ENCODE measurements around the gene ULBP2. TPM values are rescaled to one million over a fixed set of nuclear protein-coding genes. Genes with fewer than 3 reads are reported as not detected.

Gene ULBP2, protein sequence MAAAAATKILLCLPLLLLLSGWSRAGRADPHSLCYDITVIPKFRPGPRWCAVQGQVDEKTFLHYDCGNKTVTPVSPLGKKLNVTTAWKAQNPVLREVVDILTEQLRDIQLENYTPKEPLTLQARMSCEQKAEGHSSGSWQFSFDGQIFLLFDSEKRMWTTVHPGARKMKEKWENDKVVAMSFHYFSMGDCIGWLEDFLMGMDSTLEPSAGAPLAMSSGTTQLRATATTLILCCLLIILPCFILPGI
- 0.65 TPM for total RNA-seq
- long read RNA-seq, transcript ULBP2-201 (5 exons, 1,349 nt), result major isoform, 6 of 6 reads
- long read RNA-seq, partial matches to known transcripts, result 0 of 6 reads
- long read RNA-seq, other reads (novel, unspliced or antisense), result 0 of 6 reads

DNA sequence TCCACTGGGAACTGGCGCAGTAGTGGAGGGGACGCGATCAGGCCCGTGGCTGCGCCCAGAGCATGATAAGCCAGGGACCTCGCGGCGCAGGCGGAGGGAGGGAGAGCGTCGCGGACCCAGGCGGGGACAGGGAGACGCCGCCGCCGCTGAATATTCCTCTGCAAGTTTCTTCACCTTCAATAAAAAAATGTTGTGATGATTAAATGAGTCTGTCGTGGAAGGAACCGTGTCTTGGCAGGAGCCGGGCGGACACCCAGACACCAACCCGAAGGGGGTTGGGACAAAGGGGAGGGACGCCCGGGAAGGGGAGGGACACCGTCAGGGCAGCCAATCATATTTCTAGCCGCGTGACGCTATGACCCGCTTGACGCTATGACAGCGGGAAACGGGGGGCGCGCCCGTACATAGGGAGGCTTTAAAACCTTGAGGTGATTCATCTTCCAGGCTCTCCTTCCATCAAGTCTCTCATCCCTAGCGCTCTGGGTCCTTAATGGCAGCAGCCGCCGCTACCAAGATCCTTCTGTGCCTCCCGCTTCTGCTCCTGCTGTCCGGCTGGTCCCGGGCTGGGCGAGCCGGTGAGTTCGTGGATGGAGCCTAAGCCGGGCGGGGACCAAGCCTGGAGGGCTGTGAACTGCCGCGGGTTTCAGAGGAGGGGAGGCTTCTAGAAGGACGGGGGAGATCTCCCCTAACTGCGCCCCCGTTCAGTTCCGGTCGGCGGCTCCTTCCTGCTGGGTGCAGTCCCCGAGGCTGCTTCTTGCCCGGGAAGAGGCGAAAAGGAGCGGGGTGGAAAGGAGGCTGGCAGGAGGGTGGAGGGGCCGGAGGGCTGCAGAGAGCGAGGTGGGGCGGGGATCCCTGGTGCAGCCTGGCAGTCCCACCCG lies at the start of gene ULBP2:
ULBP2 (plus strand) TSS at position 432 of the 878 bp plus-strand sequence; CDS start at position 491, 59 bp downstream.
- ATAC-seq (ENCODE audit: poor library complexity) (peak; percentile 98), DNase-seq (peak; percentile 91)
- intact Hi-C loops (cut with DNase I), result no loop called here

DNA sequence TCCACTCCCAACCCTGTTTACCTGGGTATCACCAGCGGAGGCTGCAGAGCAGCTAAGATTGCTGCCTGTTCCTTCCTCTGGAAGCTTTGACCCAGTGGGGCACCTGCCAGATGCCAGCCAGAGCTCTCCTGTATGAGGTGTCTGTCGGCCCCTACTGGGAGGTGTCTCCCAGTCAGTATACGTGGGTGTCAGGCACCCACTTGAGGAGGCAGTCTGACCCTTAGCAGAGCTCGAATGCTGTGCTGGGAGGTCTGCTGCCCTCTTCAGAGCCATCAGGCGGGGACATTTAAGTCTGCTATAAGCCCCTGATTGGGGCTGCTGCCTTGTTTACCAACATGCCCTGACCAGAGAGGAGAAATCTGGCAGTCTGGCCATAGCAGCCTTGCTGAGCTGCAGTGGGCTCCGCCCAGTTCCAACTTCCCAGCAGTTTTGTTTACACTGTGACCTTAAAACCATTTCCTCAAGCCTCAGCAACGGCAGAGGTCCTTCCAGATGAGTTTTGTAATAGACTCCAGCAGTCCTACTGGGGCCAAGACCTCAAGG lies 46.7 kb upstream of the ULBP2 start:
- intact Hi-C loops (cut with DNase I), result no loop called here
- DNase-seq (peak; percentile 81), ATAC-seq (ENCODE audit: poor library complexity) (peak; percentile 83)

DNA sequence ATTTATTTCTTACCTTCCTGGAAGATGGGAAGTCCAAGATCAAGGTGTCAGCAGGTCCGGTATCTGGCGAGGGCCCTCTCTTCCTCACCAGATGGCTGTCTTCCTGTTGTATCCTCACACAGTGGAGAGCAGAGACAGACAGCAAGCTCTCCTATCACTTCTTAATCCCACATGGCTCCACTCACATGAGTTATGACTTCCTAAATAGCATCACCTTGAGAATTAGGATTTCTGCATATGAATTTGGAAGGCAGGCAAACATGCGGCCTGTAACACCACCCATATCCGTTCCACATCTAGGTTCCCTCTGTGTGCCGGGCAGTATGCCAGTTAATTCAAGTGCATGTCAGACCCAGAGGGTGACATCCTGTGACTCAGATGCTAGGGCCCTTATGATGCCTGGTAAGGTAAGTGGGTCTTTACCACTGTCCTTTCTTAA lies 46.0 kb upstream of the ULBP2 start:
- ATAC-seq (ENCODE audit: poor library complexity), result peak; percentile 66
- intact Hi-C loops (cut with DNase I), result no loop called here
- peak; percentile 60 for DNase-seq

DNA sequence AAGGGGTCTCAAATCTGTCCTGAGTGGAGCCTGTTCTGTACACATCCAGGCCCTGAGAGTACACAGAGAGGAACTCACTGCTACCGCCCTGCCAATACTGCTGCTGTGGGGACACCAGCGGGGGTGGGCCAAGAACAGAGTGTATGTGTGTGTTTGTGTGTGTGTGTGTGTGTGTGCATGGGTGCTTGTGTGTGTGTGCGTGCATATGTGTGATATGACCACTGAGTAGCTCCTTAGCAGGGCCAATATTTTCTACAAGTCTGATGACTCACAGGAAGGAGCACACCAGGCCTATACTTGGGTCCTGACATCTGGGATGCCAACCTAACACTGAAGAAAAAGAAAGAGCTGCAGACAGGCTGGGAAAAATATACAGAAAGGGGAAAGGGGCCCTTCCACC lies 45.3 kb upstream of the ULBP2 start:
- DNase-seq, result no peak
- no peak for ATAC-seq (ENCODE audit: poor library complexity)
- intact Hi-C loops (cut with DNase I), result no loop called here

DNA sequence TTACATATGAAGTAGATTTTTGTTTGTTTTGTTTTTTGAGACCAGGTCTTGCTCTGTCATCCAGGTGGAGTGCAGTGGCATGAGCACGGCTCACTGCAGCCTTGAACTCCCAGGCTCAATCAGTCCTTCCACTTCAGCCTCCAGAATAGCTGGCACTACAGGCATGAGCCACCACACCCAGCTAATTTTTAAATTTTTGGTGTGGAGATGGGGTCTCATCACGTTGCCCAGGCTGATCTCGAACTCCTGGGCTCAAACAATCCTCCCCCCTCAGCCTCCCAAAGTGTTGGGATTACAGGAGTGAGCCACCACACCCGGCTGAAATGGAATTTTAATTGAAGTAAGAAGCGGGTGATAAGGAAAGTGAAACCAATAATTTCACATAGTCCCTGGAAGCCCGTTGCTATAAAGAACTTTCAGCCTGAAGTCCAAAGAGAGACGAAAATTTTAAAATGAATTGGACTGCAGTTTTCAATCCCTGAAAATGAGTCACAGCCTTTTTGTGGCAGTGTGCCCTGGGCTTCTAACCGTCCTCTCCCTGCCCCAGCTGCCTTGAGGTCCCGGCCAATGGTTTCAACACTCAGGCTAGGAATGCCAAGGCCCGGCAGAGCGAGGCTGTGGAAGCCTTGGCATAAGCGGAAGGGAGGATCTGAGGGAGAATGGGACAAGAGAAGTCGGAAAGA lies 44.7 kb upstream of the ULBP2 start:
- peak; percentile 88 for DNase-seq
- intact Hi-C loops (cut with DNase I), result no loop called here
- ATAC-seq (ENCODE audit: poor library complexity), result peak; percentile 91

DNA sequence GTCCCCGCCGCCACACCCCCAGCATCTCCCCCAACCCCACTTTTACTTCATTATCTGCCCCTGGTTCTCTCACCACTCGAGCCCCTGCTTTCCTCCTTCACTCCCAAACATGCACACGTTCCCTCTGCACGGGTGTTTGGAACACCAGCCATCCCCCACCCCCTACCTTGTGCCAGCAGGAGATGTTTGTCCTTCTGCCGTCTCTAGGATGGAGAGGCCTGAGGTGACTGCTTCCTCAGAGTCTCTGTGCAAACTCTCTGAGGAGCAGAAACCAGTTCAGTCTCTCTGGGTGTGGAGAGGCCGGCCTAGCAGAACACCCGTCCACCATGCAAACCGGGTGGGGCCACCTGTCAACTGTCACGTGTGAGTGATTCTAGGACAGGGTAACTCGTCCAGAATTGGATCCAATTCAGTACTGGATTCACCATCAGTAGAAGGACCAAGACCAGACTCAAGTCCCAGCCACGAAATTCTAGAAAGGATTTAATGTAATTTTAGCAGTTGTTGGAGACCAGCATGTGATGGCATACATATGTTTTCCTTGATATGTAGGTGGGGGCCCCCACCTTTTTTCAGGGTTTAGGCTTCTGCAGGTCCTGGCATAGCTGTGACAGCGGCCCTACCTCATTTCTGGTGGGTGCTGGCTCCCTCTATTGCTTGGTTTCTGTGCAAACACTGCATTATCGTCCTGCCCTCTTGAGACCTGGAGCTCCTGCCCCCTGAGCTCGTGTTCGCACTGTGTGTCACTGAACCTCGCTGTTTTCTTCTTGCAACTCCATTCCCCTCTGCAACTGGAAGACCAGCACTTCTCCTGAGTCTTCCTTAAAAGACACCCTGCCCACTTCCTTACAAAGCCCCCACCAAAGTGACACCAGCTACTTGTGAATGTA lies 43.7 kb upstream of the ULBP2 start, which contains the start of gene RAET1E:
RAET1E (minus strand) TSS at position 259 of the 890 bp plus-strand sequence. CDS start 7,212 bp downstream, outside the sequence.
- intact Hi-C loops (cut with DNase I), result no loop called here
- DNase-seq (no peak), ATAC-seq (ENCODE audit: poor library complexity) (no peak)

DNA sequence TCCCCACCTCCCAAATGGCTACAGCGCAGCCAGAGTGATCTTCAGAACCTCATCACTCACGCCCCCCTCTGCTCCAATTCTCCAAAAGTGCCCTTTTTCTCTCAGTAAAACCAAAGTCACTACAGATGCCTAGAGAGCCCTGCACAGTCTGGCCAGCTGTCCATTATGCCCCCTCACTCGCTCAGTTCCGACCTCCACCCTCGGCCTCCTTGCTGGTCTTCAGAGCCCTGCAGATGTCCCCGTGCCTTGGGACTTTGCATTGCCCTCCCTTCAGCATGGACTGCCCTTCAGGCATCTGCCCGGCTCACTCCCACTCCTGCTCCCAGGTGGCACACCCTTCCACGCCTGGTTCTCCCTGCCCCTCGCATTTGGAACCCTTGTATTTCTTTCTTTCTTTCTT lies 42.8 kb upstream of the ULBP2 start:
- no peak for ATAC-seq (ENCODE audit: poor library complexity)
- no peak for DNase-seq
- intact Hi-C loops (cut with DNase I), result no loop called here

DNA sequence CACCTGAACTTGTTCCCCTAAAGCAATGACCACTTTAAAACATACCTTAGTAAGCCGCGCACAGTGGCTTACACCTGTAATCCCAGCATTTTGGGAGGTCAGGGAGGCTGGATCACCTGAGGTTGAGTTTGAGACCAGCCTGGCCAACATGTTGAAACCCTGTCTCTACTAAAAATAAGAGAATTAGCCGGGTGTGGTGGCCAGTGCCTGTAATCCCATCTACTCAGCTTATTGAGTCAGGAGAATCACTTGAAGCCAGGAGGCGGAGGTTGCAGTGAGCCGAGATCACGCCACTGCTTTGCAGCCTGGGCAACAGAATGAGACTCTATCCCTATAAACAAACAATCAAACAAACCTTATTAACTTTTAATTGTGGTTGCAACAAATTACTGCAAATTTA lies 42.3 kb upstream of the ULBP2 start:
- no peak for ATAC-seq (ENCODE audit: poor library complexity)
- no peak for DNase-seq
- intact Hi-C loops (cut with DNase I), result no loop called here

DNA sequence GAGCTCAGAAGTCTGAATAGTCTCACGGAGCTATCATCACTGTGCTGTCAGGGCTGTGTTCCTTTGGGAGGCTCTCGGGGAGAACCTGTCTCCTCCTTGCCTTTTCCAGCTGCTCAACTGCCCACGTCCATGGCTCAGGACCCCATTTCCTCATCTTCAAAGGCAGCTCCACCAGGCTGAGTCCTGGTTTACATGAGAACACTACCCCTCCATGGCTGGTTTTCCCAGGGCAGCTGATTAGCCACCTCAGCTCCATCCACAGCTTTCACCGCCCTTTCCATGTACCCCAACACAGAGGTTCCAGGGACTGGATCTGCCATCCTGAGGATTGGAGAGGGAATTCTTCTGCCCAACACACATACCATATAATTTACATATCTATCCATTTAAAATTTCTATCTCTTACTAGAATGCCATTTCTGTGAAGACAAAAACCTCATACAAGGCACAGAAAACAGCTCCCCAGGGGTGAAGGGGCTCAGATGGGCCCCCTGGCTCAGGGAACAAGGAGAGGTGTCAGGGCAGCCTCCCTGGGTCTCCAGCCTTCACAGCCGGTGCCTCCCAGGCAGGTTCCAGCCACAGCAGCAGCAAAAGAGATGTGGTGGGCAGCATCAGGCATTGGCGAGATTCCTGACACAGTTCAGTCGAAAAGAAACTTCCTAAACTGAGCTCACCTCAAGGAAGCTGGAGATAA lies 41.7 kb upstream of the ULBP2 start:
- intact Hi-C loops (cut with DNase I), result no loop called here
- DNase-seq, result no peak
- no peak for ATAC-seq (ENCODE audit: poor library complexity)

DNA sequence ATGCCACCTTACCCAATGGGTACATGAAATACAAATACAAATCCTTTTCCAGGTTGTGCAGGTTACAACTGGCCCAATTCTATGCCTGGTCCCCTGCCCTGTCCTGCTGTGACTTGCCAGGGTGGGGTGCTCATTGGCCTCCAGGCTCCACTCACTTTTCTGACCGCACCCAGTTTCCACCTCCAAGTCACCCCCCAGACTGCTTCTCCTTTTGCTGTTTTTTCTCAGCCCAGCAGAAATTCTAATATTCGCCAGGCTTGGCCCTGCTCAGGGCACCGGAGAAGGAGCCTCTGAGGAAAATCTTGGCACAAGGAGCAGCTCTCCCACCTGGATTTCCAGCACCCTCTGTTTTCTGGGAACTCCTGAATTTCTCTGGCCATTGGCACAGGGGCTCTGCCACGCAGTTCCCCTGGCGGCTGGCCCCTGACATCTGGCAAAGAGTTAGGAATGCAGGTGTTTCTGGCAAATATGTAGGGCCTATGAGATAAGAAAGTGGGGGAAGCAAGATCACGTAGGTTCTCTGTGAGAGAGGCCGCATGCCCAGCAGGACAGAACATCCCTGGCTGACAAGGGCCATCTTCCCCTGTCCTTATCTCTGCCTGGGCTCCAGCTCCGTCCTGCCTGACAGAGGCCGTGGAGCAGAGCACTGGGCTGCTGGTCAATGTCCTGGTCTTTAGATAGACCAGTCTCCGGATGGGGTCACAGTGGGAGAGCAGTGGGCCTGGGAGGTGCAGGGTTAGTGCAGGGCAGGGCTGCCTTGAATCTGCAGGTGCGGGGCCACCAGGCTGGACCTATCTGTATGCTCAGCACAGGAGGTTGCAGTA lies 41.0 kb upstream of the ULBP2 start:
- intact Hi-C loops (cut with DNase I), result no loop called here
- no peak for ATAC-seq (ENCODE audit: poor library complexity)
- no peak for DNase-seq

DNA sequence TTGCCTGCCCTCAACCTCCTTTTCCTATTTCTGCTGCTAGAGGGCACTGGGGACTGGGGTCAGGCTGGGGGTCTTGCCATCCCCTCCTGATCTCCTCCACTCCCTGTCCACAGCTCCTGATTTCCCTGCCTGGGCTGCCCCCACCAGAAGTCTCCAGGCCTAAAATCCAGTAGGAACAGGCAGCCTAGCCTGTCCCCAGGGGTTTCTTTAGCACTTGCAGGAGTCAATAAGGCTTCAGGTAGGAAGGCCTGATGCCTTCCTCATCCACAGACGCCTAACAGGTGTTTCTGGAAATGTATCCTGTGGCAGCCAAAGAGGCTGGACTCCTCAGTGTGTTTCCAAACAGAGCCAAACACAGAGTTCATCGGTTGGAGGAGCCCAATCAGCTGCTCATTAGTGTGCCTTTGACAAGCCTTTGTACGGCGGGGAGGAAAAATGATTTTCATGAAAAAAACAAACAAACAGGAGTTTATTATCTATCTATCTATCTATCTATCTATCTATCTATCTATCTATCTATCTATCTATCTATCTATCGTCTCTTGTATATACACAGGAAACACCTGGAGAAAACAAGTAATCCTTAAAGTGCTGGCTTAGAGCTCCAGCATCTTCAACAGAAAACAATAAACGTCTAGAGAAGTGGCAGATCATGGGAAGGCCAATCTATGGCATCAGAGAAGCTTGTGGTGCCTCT lies 40.2 kb upstream of the ULBP2 start:
- no peak for DNase-seq
- no peak for ATAC-seq (ENCODE audit: poor library complexity)
- intact Hi-C loops (cut with DNase I), result no loop called here

DNA sequence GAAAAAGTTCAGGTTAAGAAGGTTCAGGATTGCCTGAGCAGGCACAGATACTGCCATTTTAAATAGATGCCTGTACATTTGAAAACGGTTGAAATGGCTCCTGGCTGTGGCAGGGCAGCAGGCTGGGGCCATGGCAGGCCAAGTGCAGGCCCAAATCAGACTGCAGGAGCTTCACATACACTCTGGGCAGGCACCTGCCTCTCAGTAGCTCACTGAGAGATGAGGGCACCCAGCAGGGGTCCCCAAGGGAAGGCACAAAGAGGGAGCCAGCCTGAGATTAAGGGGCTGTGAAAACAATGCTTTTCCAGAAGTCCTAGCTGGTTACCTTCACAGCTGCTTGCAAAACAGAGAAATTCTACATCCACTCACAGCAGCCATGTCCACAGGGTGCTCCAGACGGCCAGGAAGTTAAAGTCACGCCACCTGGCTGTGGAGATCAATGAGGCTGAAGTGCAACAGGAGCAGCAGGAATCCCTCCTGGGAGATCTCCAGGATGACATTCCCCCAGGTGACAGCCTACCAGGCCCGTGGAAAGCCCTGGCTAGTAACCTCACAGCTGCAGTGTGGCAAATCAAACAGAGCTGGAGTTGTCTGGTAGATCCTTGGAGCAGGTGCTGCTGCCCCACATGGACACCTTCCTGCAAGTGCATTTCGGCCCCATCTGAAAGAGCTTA lies 37.7 kb upstream of the ULBP2 start:
- no peak for ATAC-seq (ENCODE audit: poor library complexity)
- DNase-seq, result no peak
- intact Hi-C loops (cut with DNase I), result no loop called here

DNA sequence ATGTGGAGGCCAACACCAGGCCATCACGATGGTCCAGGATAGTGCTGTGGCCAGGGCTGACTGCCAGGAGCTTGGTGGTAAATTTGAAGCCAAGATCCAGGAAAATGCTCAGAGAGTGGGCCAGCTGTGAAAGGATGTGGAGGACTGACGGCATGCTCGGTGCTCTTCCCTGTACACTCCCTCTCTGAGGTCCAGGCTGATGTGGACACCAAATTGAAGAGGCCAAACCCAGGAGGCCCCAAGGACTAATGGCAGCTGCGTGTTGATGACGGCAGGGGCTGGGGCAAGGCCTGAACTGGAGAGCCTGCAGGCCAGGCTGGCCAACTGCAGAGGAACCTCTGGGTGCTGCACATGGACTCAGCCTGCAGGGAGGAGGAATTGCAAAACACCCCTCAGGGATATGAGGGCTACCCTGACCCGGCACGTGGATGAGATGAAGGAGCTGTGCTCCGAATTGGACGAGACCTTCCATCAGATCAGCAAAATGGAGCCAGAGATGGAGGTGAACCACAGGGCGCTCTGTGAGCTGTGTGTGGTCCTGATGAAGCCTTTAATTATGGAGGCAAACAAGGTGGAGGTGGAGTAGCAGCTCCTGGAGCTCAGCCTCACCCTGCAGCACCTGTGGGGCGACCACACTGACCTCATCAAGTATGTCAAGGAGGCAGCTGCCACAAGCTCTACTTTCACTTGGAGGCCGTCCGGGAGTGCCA lies 37.0 kb upstream of the ULBP2 start:
- intact Hi-C loops (cut with DNase I), result no loop called here
- ATAC-seq (ENCODE audit: poor library complexity) (peak; percentile 44), DNase-seq (no peak)

DNA sequence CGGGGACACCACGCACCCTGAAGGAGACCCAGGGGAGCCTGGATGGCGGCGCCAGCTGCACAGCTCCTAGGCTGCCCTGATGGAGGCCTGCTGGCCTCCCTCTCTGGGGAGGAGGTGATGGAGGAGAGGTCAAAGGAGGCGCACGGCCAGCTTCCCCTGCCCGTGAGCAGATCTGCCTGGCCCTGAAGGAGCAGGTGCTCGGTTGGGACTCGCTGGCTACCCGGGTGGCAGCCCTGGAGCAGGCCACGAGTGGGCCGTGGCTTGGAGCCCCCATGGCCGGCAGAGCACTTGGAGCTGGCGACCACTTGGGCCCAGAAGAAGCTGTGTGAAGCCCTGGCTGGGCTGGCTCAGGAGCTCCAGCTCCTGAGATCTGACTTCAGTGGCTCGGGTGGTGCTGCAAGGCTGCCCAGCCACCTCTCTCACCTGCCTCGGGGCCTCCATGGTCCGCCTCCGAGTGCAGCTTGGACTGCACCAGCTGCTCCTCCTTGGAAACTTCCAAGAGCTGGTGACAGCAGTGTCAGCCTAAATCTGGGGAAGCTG lies 36.4 kb upstream of the ULBP2 start:
- ATAC-seq (ENCODE audit: poor library complexity) (no peak), DNase-seq (no peak)
- intact Hi-C loops (cut with DNase I), result no loop called here

DNA sequence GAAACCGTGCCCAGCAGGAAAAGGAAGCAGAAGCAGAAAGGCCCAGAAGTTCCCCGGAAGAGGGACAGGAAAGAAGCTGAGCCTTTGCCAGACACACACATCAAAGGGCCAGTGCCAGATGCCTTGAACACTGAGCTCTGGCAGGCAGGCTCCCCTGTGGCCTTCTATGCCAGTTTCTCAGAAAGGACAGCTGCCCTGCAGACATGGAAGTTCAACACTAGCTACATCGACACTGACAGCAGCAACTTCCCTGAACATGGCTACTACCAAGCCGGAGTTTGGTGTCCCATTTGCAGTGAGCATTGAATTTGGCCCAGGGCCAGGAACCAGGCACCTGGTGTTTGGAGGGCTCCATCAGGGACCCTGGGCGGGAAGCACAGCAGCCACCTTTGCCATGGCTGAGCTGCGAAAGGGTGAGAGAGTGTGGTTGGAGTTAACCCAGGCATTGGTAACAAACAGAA lies 35.9 kb upstream of the ULBP2 start:
- no peak for DNase-seq
- intact Hi-C loops (cut with DNase I), result no loop called here
- peak; percentile 56 for ATAC-seq (ENCODE audit: poor library complexity)

All from Right ventricle myocardium superior (tissue), 1 donor.